ENCODE measurements around the gene ERCC6. TPM values are rescaled to one million over a fixed set of nuclear protein-coding genes. Genes with fewer than 3 reads are reported as not detected.

The ERCC6 gene
- total and polyA plus RNA-seq, 2 donors (not counting 3 experiments of a cell fraction or from before 2014, with no cell fraction given), result 15.3 to 39.6 TPM

GRCh38 chr10:49502358-49502757 is 36.6 kb downstream of the ERCC6 start:
- POLR2A ChIA-PET, result no interaction called here

More at GRCh38 chr10:49502358-49502757, 36.6 kb downstream of the ERCC6 start:
- no peak overlapping the region for H3K27ac ChIP-seq (ENCODE audit: insufficient read depth, low read depth, low read length)
- H3K9me1 ChIP-seq (replicated peaks; ENCODE audit: control insufficient read depth, extremely low read depth, insufficient read depth, low read length), result no peaks in the 10 kb centered on the region
- peaks cover 20% of the 10 kb centered on the region for H3K79me2 ChIP-seq (ENCODE audit: control insufficient read depth, insufficient read depth, low read length)
- FAIRE-seq, result no peak
- intact Hi-C loops (cut with micrococcal nuclease) (no loop called here), dilution Hi-C loops (cut with MboI; ENCODE audit: extremely low pct_ligation_motif_present, low sequenced_read_pairs) (no loop called here)
- no peaks in the 10 kb centered on the region for H4K20me1 ChIP-seq (replicated peaks; ENCODE audit: control insufficient read depth, extremely low read depth, insufficient read depth, low read length)
- H3K36me3 ChIP-seq (ENCODE audit: control insufficient read depth in 2 of 2, extremely low read depth in 1 of 2, insufficient read depth in 2 of 2, low read length in 2 of 2), result peaks cover 3 to 11% of the 10 kb centered on the region in 2 experiments
- BruUV-seq (replicated peaks), result no TSS peak
- TF ChIP-seq POLR2A (IDR thresholded peaks at IDR 0.05; ENCODE audit: low read depth, low read length) (no peak), JUN (IDR thresholded peaks at IDR 0.05; ENCODE audit: borderline replicate concordance, insufficient read depth, insufficient read length, low read depth) (no peak), GATA2 (IDR thresholded peaks at IDR 0.05; ENCODE audit: insufficient read depth, insufficient read length, low read depth, low read length) (no peak), FOS (IDR thresholded peaks at IDR 0.05; ENCODE audit: borderline replicate concordance, insufficient read depth, low read length) (no peak), CTCF (IDR thresholded peaks at IDR 0.05; ENCODE audit: extremely low read depth in 1 of 2, insufficient read depth in 1 of 2, low read depth in 1 of 2, low read length in 2 of 2) (no peak), EZH2 (IDR thresholded peaks at IDR 0.05; ENCODE audit: borderline replicate concordance, low read depth, low read length, severe bottlenecking) (no peak), POLR2AphosphoS5 (IDR thresholded peaks at IDR 0.05; ENCODE audit: insufficient read depth, low read depth, low read length) (no peak), MYC (IDR thresholded peaks at IDR 0.05; ENCODE audit: low read depth, low read length) (no peak)
- H3K4me3 ChIP-seq (replicated peaks in 1 of 3; ENCODE audit: insufficient read depth in 1 of 3, low read depth in 1 of 3, low read length in 3 of 3), result no peak overlapping the region
- H2AFZ ChIP-seq (ENCODE audit: low read depth, low read length), result no peak overlapping the region
- no peaks in the 10 kb centered on the region for H3K9me3 ChIP-seq (replicated peaks; ENCODE audit: control insufficient read depth, insufficient read depth, low read length)
- CTCF ChIA-PET, result interaction anchor here (0.8 to 2.1 kb wide), 4 partner anchors 8 to 95 kb away, joined by 3 to 8 read pairs (median 4); no protein-coding TSS in a partner anchor
- H3K4me1 ChIP-seq (ENCODE audit: control insufficient read depth, extremely low read depth, insufficient read depth, low read length), result no peaks in the 10 kb centered on the region
- DNase-seq (ENCODE audit: low read depth, low spot score), result no peak
- H3K4me2 ChIP-seq (ENCODE audit: insufficient read depth, low read length), result no peak overlapping the region
- no peak overlapping the region for H3K9ac ChIP-seq (replicated peaks; ENCODE audit: extremely low read depth, insufficient read depth, low read length)
- no peaks in the 10 kb centered on the region for H3K27me3 ChIP-seq (ENCODE audit: control insufficient read depth in 2 of 2, insufficient read depth in 2 of 2, low read length in 2 of 2)
